Stimulated activated CD4-positive, alpha-beta T cell treated with anti-CD3 and anti-CD28 coated beads, TNF-alpha, amount 100 ng/mL, for 4 hours (primary cell): ENCODE results near the gene COMMD7.
"Not testable (repeated sequence)": the region's sequence is repeated elsewhere in the genome, so short reads cannot be mapped to it uniquely, and the experiment has no call there.

Experiments used
- DNase-seq, 3 experiments: peaks; one replicate each; pipeline ENCODE4 v3.0.0-alpha.2; 2020; ENCODE audit warnings: low read depth in 3 of 3

COMMD7 gene

GRCh38 chr20:32728435-32728834, 14.8 kb downstream of the COMMD7 start:
- DNase-seq, result not testable (repeated sequence)

DNA sequence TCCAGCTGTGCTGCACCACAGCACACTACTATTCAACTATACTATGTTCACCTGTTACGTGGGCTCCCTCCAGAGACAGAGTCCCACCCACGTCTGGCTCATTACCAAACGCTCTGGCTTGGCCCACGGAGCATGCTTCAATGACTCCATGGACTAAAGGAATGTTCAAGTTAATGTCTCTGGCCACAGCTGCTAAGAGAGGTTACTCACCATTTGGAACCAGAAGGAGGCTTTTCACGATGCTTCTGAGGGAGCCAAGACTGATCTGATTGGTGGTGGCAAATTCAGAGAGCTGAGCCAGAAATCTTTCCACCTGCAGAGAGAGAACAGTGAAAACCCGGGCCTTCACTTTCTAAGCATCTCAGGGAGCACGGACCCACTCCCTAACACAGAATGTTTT, 15.6 kb downstream of the COMMD7 start:
- no peak for DNase-seq

DNA sequence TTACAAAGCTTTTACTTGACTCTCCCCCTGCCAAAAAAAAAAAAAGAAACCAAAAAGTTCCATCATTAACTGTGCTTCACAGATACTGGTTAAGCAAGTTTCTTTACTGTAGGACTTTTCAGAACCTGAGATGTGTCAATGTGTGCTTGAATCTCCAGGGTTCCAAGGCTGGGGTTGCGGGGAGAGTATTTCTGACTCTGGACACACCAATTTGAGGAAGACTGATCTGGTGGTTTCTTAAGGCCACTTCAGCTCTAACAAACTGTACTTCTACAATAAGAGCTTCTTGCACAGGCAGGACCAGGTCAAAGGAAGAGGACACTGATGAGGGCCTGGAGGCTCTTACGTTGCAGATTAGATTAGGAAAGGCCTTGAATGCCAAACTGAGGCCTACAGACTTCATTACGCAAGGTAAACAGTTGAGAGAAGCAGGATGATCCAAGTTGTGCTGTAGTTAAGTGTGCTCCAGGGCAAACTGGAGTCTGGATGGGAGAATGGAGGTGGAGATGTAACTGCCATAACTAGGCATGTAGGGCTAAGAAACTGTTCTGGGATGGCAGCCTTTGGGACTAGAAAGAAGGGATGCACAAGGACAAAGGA, 24.4 kb downstream of the COMMD7 start:
- no peak for DNase-seq

- no peak for DNase-seq
These were observed 31.9 kb downstream of the COMMD7 start for GRCh38 chr20:32711346-32711745.

- no peak for DNase-seq
These were observed 33.6 kb downstream of the COMMD7 start for GRCh38 chr20:32709632-32710121.

- not testable (repeated sequence) for DNase-seq
These were observed 34.1 kb downstream of the COMMD7 start for GRCh38 chr20:32709029-32709631.

DNA sequence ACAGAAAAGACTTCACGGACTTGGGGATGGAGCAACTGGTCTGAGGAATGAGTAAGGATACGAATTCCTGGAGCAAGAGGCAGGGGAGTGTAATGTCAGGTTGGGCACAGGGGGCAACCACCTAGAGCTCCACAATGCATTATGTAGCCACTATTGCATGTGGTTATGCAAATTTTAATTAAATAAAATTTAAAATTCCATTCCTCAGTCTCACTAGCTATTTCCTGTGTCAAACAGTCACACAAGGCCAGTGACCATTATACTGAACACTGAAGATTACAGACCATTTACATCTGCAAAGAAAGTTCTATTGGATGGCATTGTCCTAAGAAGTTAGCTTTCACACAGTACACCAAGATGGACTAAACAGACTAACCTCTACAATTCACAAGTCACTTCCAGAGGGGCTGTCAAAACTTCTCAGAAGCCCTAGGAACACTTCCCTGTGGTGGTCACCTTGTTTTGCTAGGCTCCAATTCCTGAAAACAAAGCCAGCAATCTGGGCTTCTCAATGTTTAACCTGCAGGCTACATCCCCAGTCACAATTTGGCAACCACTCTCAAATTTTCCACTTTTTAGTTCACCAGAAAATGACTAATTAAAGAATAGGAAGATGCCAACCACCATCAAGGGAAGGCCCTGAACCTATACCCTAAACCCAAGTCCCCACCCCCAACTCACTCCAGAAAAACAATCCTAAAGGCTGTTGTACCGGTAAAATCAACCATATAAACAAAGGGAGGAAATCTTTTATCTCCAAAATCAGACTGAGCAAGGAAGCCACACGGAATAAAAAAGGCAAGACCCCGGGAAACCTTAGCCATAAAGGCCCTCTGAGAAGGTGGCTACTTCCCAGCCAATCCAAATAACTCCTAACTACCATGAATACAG, 35.3 kb downstream of the COMMD7 start:
- DNase-seq, result no peak

GRCh38 chr20:32706486-32706885, 36.8 kb downstream of the COMMD7 start:
- DNase-seq, result no peak

DNA sequence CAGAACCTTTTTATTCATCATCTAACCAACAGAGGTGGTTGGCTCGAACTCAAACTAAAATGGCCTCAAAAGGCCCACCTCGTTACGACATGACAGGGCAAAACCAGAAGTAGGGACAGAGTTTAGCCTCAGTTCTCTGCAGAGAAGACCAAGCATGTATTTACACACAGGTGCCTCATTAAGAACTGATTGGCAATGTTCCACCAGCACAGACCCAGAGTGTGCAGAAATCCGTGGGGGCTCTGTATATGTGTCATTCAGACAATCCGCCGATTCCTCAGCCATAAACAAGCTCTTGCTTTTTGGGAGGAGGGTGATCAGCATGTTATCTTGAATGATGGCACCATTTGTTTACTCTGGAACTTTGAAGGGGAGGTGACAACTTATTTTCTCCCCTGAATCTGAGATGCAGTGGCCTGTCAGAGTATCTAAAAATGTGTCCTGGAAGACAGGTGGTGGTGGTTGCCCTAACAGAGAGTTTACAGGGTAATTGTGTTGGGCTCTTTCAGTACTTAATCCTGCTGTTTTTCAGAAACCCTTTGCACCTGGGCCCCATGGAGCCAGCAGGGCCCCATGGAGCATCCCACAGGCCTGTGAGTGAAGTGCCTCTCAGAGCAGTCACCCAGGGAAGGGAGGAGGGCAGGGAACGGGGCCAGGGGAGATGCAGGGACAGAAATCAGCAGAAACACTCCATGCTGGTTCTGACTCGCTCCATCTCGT, 40.4 kb downstream of the COMMD7 start:
- DNase-seq, result no peak

GRCh38 chr20:32697608-32698007, 45.7 kb downstream of the COMMD7 start:
- no peak for DNase-seq

- DNase-seq, result no peak
These were observed 48.2 kb downstream of the COMMD7 start for GRCh38 chr20:32695089-32695488.

- DNase-seq, result not testable (repeated sequence)
These were observed 54.3 kb downstream of the COMMD7 start for GRCh38 chr20:32688966-32689365.

GRCh38 chr20:32687180-32687532, 56.1 kb downstream of the COMMD7 start:
- DNase-seq, result no peak

DNA sequence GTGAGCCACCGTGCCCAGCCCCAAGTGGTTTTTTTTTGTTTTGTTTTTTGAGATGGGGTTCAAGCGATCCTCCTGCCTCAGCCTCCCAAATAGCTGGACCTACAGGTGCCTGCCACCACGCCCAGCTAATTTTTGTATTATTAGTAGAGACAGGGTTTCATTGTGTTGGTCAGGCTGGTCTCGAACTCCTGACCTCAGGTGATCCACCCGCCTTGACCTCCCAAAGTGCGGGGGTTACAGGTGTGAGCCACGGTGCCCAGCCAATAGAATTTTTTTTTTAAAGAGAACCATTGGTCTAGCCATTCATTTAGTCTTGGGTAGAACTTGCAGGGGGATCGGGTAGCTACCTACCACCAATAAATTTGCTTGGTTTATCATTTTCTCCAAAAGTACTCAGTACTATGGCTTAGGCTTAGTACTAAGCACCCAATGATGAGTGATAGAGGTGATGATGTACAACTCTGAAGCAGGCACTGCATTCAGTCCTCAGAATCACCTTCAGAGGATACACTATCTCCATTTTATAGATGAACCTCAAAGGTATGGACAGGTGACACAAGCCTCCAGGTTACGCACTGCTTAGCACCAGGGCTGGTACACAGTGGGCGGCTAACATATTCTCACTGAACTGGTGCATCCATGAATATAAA, 56.6 kb downstream of the COMMD7 start:
- DNase-seq, result no peak

DNA sequence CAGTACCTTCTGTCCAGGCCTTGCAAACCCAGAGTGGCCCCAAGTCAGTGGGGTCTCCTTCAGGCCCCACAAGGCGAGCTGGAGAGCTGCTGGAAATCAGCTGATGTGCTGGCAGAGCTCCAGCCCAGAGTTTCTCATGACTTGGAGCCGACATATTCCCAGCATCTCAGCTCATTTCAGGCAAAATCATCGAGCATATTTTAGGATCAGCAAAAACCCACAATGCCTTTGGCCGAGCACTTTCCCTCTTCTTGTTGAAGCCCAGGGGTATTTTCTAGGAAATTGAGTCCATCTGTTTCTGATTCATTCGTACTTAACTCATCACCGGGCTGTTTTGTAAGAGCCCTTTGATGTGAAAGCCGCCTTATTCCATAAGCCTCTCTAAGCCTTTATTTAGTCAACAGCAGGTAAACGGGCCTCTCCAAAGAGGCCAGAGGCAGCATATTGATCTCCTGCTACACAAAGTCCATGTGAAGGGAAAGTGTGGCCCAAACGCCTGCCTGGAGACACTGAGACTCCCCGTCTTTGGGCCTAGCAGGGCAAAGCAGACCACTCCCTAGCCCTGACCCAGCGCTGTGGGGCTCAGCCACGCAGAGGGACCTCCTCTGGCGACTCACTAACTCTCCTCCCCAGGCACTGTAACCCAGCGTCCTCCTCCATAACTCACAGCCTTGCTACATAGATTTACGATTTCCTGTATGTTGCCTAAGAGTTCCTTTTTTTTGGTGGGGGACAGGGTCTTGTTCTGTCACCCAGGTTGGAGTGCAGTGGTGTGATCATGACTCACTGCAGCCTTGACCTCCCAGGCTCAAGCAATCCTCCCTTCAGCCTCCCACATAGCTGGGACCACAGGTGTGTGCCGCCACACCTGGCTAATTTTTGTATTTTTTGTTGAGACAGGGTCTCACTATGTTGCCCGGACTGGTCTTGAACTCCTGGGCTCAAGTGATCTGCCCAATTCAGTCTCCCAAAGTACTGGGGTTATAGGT, 57.4 kb downstream of the COMMD7 start:
- DNase-seq, result no peak

GRCh38 chr20:32682508-32682987, 60.7 kb downstream of the COMMD7 start:
- DNase-seq, result no peak

DNA sequence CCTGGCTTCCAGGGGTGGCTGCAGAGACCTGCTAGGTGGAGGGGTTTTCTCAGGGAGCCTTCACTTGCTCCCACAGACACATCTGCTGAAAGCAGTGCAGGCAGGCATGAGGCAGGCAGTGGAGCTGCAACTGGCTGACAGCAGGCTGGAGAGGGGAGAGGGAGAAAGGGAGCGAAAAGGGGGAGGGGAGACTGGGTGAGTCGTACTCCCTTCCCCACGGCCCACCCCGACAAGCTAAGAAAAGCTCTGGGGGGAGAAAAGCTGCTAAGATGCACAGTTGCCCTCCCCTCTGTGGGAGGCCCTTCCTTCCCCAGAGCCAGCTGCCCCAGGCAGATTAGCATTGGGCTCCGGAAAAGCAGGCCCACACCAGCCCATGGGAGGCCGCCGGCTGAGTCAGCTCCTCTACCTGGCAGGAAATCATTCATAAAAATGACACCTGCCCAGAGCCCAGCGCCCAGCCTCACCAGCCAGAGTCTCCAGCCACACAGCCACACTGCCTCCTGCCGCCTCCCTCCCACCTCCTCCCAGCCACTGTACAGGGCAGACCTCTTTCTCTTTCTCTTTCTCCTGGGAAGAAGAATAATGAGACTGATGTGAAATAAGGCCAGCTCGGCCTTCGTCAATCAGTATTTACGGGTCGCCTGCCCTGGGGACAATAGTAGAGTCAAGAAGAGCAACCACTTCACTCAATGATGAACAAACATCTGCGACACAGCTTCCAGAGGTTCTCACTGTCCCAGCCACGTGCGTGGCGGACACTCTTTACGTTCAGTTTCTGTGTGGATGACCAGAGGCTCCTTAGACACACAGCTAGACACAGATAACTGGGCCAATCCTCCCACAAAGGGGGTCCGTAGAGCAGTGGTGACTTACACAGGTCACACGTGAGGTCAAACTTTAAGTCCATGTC, 61.8 kb downstream of the COMMD7 start:
- DNase-seq, result no peak

GRCh38 chr20:32680544-32681174, 62.6 kb downstream of the COMMD7 start:
- DNase-seq, result no peak

GRCh38 chr20:32678948-32679347, 64.3 kb downstream of the COMMD7 start:
- no peak for DNase-seq
